HG03469 (cell line): ENCODE results near the gene SV2C.
"Not testable (repeated sequence)": the region's sequence is repeated elsewhere in the genome, so short reads cannot be mapped to it uniquely, and the experiment has no call there.

Experiments
- ATAC-seq: cut with Tn5 transposase; IDR thresholded peaks from one replicate; pipeline ENCODE4 v1.9.1; 2021; ENCODE audit warnings: mild to moderate bottlenecking, moderate library complexity, moderate number of reproducible peaks; ENCODE audit not compliant: unreplicated experiment

SV2C gene

GRCh38 chr5:76199336-76200318 is 116.4 kb downstream of the SV2C start:
- no peak for ATAC-seq

DNA sequence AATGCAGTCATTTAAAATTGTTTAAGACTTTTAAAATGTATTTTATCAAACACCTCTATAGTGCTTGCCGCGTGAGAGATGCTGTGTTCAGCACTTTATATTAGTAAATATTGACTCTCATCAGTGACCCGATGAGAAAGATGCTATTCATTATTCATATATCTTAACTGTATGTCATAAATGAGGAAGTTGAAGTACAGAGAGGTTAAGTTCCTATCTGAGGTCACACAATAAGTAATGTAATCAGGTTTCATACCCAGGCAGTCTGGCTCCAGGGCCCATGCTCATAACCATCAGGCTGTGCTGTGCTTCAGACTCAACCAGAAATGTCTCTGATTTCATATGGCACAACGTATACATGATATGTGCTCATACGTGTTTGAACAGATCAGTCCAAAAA is 119.0 kb downstream of the SV2C start:
- no peak for ATAC-seq

DNA sequence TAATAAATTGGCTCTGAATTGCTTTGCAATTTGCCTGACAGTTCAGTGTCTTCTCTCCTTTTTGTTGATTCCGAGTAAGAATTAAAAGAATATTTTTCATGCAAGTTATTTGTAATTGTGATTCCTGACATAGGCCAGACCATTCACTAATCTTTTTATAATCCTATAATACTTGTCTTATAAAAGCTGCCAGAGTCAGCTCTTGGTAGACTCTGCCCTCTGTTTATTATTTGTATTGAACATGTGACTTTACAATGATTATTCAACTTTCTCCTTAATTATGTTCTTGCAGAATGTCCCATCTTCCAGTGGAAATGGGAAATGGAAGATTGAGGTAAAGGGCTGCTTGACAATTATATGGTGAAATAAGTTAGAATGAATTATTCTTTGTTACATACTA is 121.0 kb downstream of the SV2C start:
- no peak for ATAC-seq

DNA sequence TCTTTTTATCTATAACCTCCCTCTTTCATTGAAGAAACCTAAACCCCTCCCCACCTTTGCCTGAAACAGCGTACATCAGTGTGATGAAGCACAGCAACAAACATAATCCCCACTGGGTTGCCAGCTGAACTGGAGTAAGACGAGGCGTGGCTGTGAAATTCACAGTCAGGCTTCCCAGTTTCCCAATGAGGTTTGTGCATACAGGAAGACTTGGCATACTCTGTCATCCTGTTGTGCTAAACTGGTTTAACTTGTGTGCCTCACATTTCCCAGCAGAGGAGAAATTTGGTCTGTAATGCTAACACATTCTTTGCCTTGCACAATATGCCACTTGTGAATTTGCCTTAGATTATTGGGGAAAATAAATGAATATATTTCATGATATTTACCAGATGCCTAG is 121.5 kb downstream of the SV2C start:
- no peak for ATAC-seq

GRCh38 chr5:76207120-76207519 is 123.9 kb downstream of the SV2C start:
- ATAC-seq = no peak

DNA sequence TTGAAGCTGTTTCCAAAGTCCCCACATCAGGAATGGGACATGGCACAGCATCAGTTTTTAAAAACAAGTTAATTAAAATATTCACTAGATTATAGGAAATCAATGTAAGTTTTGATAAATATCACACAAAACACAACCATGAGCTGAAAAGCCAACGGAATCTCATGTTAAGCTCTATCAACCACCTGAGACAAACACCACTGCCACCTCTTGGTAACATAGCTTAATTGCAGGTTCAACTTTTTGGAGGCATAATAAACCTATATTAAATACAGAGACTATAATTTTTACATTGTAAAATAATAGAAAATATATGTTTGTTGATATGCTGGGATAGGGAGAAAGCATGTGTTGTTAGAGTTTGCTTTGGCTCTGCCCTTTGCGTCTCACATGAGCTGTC is 126.1 kb downstream of the SV2C start:
- ATAC-seq = no peak

GRCh38 chr5:76210946-76211345 is 127.8 kb downstream of the SV2C start:
- no peak for ATAC-seq

DNA sequence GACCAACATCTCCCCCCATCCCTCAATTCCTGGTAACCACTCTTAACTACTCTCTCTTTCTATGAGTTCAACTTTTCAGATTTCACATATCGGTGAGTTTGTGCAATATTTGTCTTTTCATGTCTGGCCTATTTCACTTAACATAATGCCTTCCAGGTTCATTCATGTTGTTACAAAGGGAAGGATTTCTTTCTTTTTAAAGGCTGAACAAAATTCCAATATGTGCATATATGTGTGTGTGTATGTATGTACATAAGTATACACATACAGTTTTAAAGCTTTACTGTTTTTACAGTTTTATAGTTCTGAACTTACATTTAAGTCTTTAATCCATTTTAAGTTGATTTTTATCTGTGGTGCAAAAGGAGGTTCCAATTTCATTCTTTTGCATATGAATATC is 130.7 kb downstream of the SV2C start:
- no peak for ATAC-seq

DNA sequence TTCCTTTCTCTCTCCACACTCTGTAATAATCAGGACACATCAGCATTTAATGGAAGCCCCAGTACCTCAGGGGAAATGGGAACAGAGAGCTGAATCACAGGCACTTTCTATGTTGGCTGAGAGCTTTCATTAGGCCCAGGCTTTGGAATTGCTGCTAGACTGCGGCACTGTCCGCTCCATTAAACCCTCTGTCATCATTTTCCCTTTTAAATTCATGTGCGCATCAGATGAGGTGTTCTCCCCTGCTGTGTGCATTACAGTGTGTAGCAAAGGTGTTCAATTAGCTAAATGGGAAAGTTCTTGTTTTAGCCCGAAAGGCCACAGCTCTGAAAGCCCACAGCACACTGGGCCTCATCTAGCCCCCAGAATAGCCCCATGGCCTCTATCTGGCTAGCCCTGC is 133.6 kb downstream of the SV2C start:
- no peak for ATAC-seq

DNA sequence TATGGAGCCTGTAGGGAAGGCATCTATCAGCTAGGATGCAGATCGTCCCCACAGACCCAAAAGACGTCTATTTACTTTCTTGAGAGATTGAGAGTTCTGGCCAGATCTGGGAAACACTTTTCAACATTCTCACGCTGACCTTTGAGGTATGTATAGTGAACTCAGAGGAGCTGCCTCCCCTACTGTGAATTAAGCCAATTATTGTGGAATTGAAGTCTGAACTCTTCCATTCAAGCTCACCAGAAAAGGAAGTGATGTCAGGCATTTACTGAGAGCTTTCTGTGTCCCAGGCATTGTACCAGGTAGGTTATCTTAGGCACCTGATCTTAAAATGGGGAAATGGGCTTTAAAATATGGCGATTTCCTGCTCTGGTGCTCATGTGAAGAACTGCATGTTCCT is 136.5 kb downstream of the SV2C start:
- no peak for ATAC-seq

DNA sequence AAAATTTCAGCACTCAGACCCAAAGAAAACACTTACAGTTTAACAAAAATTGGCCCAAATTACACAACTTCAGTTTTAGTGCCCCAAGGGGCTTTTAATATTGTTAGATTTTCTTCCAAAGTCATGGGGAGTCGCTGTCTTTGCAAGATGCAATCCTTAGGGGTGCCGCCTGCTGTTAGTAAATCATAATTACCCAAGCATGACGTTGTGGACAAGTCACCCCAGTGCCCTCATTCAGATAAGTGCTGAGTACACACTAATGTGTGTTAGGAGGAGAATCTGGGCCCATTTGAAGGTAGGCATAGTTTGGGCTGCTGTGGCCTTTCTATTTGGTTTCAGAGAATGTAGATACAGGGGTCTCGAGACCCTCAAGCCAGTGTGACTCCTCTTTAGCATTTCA is 138.1 kb downstream of the SV2C start:
- no peak for ATAC-seq

DNA sequence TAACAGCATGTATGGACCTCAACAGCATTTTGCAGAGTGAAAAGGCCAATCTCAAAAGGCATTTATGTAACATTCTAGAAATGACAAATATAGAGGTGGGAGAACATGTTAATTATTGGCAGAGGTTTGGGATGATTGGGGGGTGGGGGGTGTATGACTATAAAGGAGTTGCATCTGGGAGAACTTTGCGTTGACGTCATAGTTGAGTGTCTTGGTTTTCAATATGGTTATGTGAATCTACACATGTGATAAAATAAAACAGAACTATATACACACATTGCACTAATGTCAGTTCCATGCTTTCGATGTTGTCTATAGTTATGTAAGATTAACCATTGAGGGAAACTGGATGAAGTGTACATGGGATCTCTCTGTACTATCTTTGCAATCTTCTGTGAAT is 139.1 kb downstream of the SV2C start:
- ATAC-seq = no peak

GRCh38 chr5:76223696-76224095 is 140.5 kb downstream of the SV2C start:
- ATAC-seq = no peak

DNA sequence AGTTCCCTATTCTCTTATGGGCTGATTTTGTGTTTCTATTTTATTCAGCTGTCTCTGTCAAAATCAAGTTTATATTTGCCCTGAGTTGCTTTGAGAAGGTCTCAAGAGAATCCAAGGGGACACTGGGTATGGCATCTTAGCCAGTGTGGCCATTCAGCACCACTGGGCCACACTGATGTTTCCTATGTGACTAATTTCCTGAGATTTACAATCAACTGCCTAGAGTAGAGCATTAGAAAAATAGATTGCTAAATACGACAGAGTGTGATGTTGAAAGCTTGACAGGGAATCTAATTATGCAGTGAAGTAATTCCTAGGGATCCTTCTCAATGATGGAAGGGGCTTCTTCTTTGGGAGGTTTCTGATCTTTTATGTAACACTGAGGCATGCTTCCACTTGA is 141.7 kb downstream of the SV2C start:
- ATAC-seq = no peak

GRCh38 chr5:76225336-76225735 is 142.2 kb downstream of the SV2C start:
- ATAC-seq = no peak

GRCh38 chr5:76229900-76230299 is 146.7 kb downstream of the SV2C start:
- ATAC-seq = no peak

- no peak for ATAC-seq
These were observed 147.6 kb downstream of the SV2C start for GRCh38 chr5:76230711-76231285.

GRCh38 chr5:76234665-76235064 is 151.5 kb downstream of the SV2C start:
- no peak for ATAC-seq

- no peak for ATAC-seq
These were observed 153.5 kb downstream of the SV2C start for GRCh38 chr5:76236684-76237083.

DNA sequence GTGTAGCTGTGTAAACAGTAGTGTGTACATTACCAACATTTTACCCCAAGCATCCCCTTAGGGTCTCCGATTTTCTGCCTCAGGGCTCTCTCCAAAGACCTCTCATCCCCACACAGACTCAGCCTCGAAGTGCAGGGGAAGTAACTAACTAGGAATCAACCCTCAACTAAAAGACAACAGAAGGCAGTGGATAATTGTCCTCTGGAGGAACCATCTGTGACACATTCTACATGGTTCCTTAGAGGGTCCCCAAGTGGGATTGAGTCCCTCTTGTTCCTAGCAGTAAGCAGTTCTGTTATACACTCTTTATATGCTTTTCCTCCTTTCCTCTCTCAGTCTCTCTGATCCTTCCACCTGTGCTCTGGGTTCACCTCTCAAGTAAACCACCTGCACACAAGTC is 157.2 kb downstream of the SV2C start:
- no peak for ATAC-seq

GRCh38 chr5:76242155-76242554 is 159.0 kb downstream of the SV2C start:
- ATAC-seq = not testable (repeated sequence)

DNA sequence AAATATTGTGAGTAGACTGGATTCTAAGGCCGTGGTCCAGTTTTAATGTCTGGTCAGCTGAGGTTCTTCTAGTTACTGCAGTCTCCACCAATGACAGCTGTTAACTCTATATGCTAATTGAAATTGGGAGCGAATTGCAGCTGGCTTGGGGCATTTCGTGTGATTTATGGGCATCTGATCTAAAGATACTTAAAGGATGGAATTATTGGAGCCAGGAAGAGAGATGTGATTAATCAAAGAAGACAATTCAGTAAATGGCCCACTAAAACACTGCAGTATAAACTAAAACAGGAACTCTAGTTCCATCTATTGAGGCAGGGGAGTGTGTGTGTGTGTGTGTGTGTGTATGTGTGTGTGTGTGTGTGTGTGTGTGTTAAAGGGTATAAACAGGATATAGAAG is 162.4 kb downstream of the SV2C start:
- ATAC-seq = no peak
